HCT116 (cell line): ENCODE measurements around the gene MALSU1. TPM values are rescaled to one million over a fixed set of nuclear protein-coding genes. Genes with fewer than 3 reads are reported as not detected.

Experiments used
- ATAC-seq: fragments of 200-7000 bp; cut with Tn5 transposase; 2 replicates; pipeline ENCODE4 v1.9.1; 2020; ENCODE audit warnings: mild to moderate bottlenecking, moderate library complexity
- BruUV-seq: library from RNA; stranded (reverse); fragments of 400-500 nt; replicated peaks from 2 replicates; lab custom pipeline; 2021; lab: Mats Ljungman, UMichigan
- CTCF ChIA-PET: fragments of 300-600 bp; sonication (Branson Sonifier 250); formaldehyde crosslinking; loops from one replicate; lab custom pipeline; 2021; ENCODE audit warnings: antibody characterized with exemption; lab: Charles Lee
- POLR2A ChIA-PET: fragments of 300-600, 350-600 bp; sonication (Branson Sonifier 250); formaldehyde crosslinking; loops from one replicate; lab custom pipeline; 2021; ENCODE audit warnings: antibody characterized with exemption; lab: Charles Lee
- RAD21 ChIA-PET, 2 experiments: fragments of 300-600 bp; sonication (Branson Sonifier 250); formaldehyde crosslinking; loops; one replicate each; lab custom pipeline; 2023; ENCODE audit warnings: low total read pairs in 2 of 2; ENCODE audit not compliant: uncharacterized antibody in 2 of 2, unreplicated experiment in 2 of 2, low non-redundant PET in 1 of 2; lab: Charles Lee
- DNase-seq: peaks from one replicate; pipeline ENCODE4 v3.0.0-alpha.2; 2010; ENCODE audit warnings: low read depth, low spot score
- H2AFZ ChIP-seq: fragments of 200-600 bp; shearing (Covaris generic), sonication (generic); 2 replicates; pipeline ENCODE4 v1.6.1; 2017; ENCODE audit warnings: low read depth, mixed run types, mixed read lengths, antibody characterized with exemption, low read length; ENCODE audit not compliant: poor library complexity, severe bottlenecking
- H3K27ac ChIP-seq: 2 replicates; pipeline ENCODE4 v1.5.1; 2012; ENCODE audit warnings: low read depth, low read length
- H3K27me3 ChIP-seq: fragments of 200-600 bp; sonication (generic); 2 replicates; pipeline ENCODE4 v1.6.1; 2016; ENCODE audit warnings: mixed run types, low read length, mixed read lengths; ENCODE audit not compliant: insufficient read depth
- H3K36me3 ChIP-seq, 2 experiments: fragments of 200-500 bp in 1 of 2; fragments of 200-600 bp in 1 of 2; sonication (Bioruptor generic) in 1 of 2; sonication (generic) in 1 of 2; 2 replicates each; pipeline versions ENCODE4 v1.5.1 to v1.6.1; 2014 to 2016; ENCODE audit warnings: low read length in 2 of 2, inconsistent platforms in 1 of 2, mixed read lengths in 1 of 2, mixed run types in 1 of 2; ENCODE audit not compliant: insufficient read depth in 2 of 2, control insufficient read depth in 1 of 2
- H3K4me1 ChIP-seq, 2 experiments: fragments of 200-600 bp in 1 of 2; sonication (generic) in 1 of 2; 2 replicates each; pipeline versions ENCODE4 v1.5.1 to v1.6.1; 2012 to 2017; ENCODE audit warnings: low read length in 2 of 2, inconsistent platforms in 1 of 2, mild to moderate bottlenecking in 1 of 2, mixed read lengths in 1 of 2, mixed run types in 1 of 2, moderate library complexity in 1 of 2; ENCODE audit not compliant: insufficient read depth in 2 of 2, control insufficient read depth in 1 of 2
- H3K4me2 ChIP-seq: fragments of 200-600 bp; sonication (generic); 2 replicates; pipeline ENCODE4 v1.6.1; 2017; ENCODE audit warnings: mixed run types, low read length, mixed read lengths
- H3K4me3 ChIP-seq, 2 experiments: fragments of 200-600 bp in 1 of 2; sonication (generic) in 1 of 2; replicated peaks in 1 of 2; 2 replicates each; pipeline ENCODE4 v1.5.1; 2011 to 2016; ENCODE audit warnings: low read length in 2 of 2, control low read depth in 1 of 2, low read depth in 1 of 2, mild to moderate bottlenecking in 1 of 2, mixed read lengths in 1 of 2, mixed run types in 1 of 2
- H3K79me2 ChIP-seq: fragments of 200-600 bp; sonication (generic); 2 replicates; pipeline ENCODE4 v1.6.1; 2017; ENCODE audit warnings: mild to moderate bottlenecking, mixed run types, low read length, moderate library complexity, mixed read lengths; ENCODE audit not compliant: insufficient read depth
- H3K9ac ChIP-seq: fragments of 200-600 bp; sonication (generic); 2 replicates; pipeline ENCODE4 v1.6.1; 2016; ENCODE audit warnings: low read length, mixed read lengths
- H3K9me2 ChIP-seq: fragments of 200-600 bp; sonication (generic), shearing (Covaris generic); 2 replicates; pipeline ENCODE4 v1.6.1; 2017; ENCODE audit warnings: mixed run types, mild to moderate bottlenecking, moderate library complexity; ENCODE audit not compliant: insufficient read depth
- H3K9me3 ChIP-seq, 2 experiments: fragments of 200-500 bp in 1 of 2; fragments of 200-600 bp in 1 of 2; sonication (Bioruptor generic) in 1 of 2; sonication (generic) in 1 of 2; 2 replicates each; pipeline ENCODE4 v1.6.1; 2014 to 2017; ENCODE audit warnings: low read length in 2 of 2, mixed read lengths in 2 of 2, inconsistent platforms in 1 of 2, low read depth in 1 of 2, mild to moderate bottlenecking in 1 of 2, mixed run types in 1 of 2, moderate library complexity in 1 of 2; ENCODE audit not compliant: control insufficient read depth in 1 of 2, insufficient read depth in 1 of 2
- H4K20me1 ChIP-seq: fragments of 200-600 bp; sonication (generic), shearing (Covaris generic); 2 replicates; pipeline ENCODE4 v1.6.1; 2017; ENCODE audit warnings: mixed run types, mild to moderate bottlenecking, moderate library complexity; ENCODE audit not compliant: insufficient read depth
- CBX3 ChIP-seq: IDR thresholded peaks from 2 replicates; pipeline ENCODE4 v1.6.1; 2012; ENCODE audit warnings: low read depth
- CEBPB ChIP-seq: IDR thresholded peaks from 2 replicates; pipeline ENCODE4 v1.6.1; 2012; ENCODE audit warnings: low read depth
- EGR1 ChIP-seq: IDR thresholded peaks from 2 replicates; pipeline ENCODE4 v1.6.1; 2012; ENCODE audit warnings: low read depth
- EZH2 ChIP-seq: fragments of 200-600 bp; sonication (generic); IDR thresholded peaks from 2 replicates; pipeline ENCODE4 v1.6.1; 2017; ENCODE audit warnings: antibody characterized with exemption, mixed run types
- EZH2phosphoT487 ChIP-seq: fragments of 200-600 bp; IDR thresholded peaks from 2 replicates; pipeline ENCODE4 v1.6.1; 2018; ENCODE audit warnings: antibody characterized with exemption, borderline replicate concordance
- FOSL1 ChIP-seq: IDR thresholded peaks from 2 replicates; pipeline ENCODE4 v1.6.1; 2012; ENCODE audit warnings: low read depth
- JUND ChIP-seq: IDR thresholded peaks from 2 replicates; pipeline ENCODE4 v1.6.1; 2012
- POLR2A ChIP-seq: IDR thresholded peaks from 2 replicates; pipeline ENCODE4 v1.7.0; 2011; ENCODE audit warnings: borderline replicate concordance; ENCODE audit not compliant: insufficient read depth, insufficient read length; ENCODE audit errors: extremely low read depth
- RAD21 ChIP-seq: IDR thresholded peaks from 2 replicates; pipeline ENCODE4 v1.6.1; 2012; ENCODE audit warnings: low read depth, mild to moderate bottlenecking
- SIN3A ChIP-seq: IDR thresholded peaks from 2 replicates; pipeline ENCODE4 v1.6.1; 2012; ENCODE audit warnings: low read depth
- SP1 ChIP-seq: IDR thresholded peaks from 2 replicates; pipeline ENCODE4 v1.6.1; 2012; ENCODE audit warnings: low read depth
- SRF ChIP-seq: IDR thresholded peaks from 2 replicates; pipeline ENCODE4 v1.6.1; 2012; ENCODE audit warnings: low read depth
- TCF7L2 ChIP-seq: IDR thresholded peaks from 2 replicates; pipeline ENCODE4 v1.7.0; 2011; ENCODE audit warnings: borderline replicate concordance, inconsistent platforms; ENCODE audit not compliant: insufficient read depth, insufficient read length; ENCODE audit errors: extremely low read depth
- YY1 ChIP-seq: IDR thresholded peaks from 2 replicates; pipeline ENCODE4 v1.6.1; 2011; ENCODE audit warnings: low read length, low read depth, moderate library complexity, mild to moderate bottlenecking; ENCODE audit not compliant: insufficient replicate concordance; ENCODE audit errors: extremely low read depth
- intact Hi-C: fragments of 100-400 bp; cut with micrococcal nuclease; formaldehyde crosslinking; loops from 2 replicates; pipeline ENCODE4 v1.10.0; 2022
- total RNA-seq: library from RNA; stranded (reverse); gene quantifications from one replicate; pipeline ENCODE4 v1.2.1, GENCODE V29; 2021; ENCODE audit not compliant: unreplicated experiment
- TF ChIP-seq, protein P1 (sequence below): IDR thresholded peaks from 2 replicates; pipeline ENCODE4 v1.6.1; 2012; ENCODE audit warnings: low read depth
- TF ChIP-seq, protein P2 (sequence below): IDR thresholded peaks from 2 replicates; pipeline ENCODE4 v1.6.1; 2012
- TF ChIP-seq, protein P3 (sequence below): IDR thresholded peaks from 2 replicates; pipeline ENCODE4 v1.6.1; 2011; ENCODE audit warnings: mild to moderate bottlenecking, low read length, moderate library complexity; ENCODE audit not compliant: insufficient replicate concordance; ENCODE audit errors: extremely low read depth
- TF ChIP-seq, protein P4 (sequence below), 3 experiments: fragments of 200-600 bp in 1 of 3; sonication (generic) in 1 of 3; IDR thresholded peaks in 2 of 3; conservative IDR thresholded peaks in 1 of 3; 2 replicates each; pipeline ENCODE4 v1.5.1; 2012 to 2017; ENCODE audit warnings: low read depth in 2 of 3, low read length in 2 of 3, antibody characterized with exemption in 1 of 3, borderline replicate concordance in 1 of 3, control low read depth in 1 of 3, mild to moderate bottlenecking in 1 of 3, mixed read lengths in 1 of 3, mixed run types in 1 of 3, moderate library complexity in 1 of 3; ENCODE audit not compliant: insufficient read depth in 1 of 3
- TF ChIP-seq, protein P5 (sequence below): IDR thresholded peaks from 2 replicates; pipeline ENCODE4 v1.6.1; 2012

The MALSU1 gene
- total RNA-seq, 1 experiment from 2014 or later = 105 TPM

DNA sequence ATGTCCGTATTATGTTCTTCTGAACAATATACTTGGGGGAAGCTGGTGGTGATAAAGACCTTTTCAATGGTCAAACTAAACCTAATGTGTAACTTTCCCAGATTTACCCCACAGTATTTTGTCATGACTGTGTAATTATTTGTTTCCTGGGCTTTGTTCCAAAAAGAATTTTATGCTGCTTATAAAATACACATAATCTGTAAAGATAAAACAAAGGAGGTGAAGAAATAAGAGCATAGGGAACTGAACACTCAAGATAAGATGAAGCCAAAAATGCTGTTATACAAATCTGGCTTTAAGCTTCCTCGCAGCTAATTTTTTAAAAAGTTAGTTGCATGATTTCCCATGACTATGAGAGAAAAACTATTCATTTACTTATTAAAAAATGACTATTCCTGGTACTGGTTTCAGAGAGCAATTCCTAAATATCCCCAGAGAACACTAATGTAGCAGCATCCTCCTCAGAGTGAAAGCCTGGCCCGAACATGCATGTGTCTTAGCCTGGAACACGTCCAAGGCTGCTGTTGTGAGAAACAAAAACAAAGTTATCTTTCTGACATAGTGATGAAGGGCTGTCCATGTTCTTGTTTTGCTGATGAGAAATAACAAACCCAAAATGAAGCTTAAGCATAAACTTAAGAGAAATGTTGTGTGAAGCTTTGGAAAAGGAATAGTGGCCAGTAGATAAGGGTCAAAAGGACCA lies 33.9 kb downstream of the MALSU1 start:
- Histone ChIP-seq H3K4me3 (no peak overlapping the region), H3K27me3 (no peaks in the 10 kb centered on the region), H3K9me2 (no peaks in the 10 kb centered on the region), H3K9me3 (peaks cover 0 to 5% of the 10 kb centered on the region in 2 experiments; a peak in 1 of 4 replicates), H3K4me2 (peak overlapping the region; percentile 32; the same call in 1 of the 2 replicates), H3K36me3 (peaks cover 38 to 47% of the 10 kb centered on the region in 2 experiments), H3K4me1 (peaks cover 56 to 57% of the 10 kb centered on the region in 2 experiments), H3K79me2 (peaks cover 26% of the 10 kb centered on the region; the same call in 1 of the 2 replicates), H2AFZ (no peak overlapping the region), H3K27ac (no peak overlapping the region), H4K20me1 (peaks cover 7% of the 10 kb centered on the region; the same call in 1 of the 2 replicates), H3K9ac (no peak overlapping the region)
- ATAC-seq (no peak), DNase-seq (no peak)
- ChIA-PET RAD21 (no interaction called here), CTCF (no interaction called here), POLR2A (no interaction called here)
- intact Hi-C loops = no loop called here
- TF ChIP-seq SRF (no peak), POLR2A (no peak), CEBPB (no peak), EGR1 (no peak), FOSL1 (no peak), CBX3 (no peak), YY1 (no peak), EZH2phosphoT487 (no peak), EZH2 (no peak), TCF7L2 (no peak), JUND (no peak), RAD21 (no peak), SIN3A (no peak), SP1 (no peak)
- TF ChIP-seq, protein P1, sequence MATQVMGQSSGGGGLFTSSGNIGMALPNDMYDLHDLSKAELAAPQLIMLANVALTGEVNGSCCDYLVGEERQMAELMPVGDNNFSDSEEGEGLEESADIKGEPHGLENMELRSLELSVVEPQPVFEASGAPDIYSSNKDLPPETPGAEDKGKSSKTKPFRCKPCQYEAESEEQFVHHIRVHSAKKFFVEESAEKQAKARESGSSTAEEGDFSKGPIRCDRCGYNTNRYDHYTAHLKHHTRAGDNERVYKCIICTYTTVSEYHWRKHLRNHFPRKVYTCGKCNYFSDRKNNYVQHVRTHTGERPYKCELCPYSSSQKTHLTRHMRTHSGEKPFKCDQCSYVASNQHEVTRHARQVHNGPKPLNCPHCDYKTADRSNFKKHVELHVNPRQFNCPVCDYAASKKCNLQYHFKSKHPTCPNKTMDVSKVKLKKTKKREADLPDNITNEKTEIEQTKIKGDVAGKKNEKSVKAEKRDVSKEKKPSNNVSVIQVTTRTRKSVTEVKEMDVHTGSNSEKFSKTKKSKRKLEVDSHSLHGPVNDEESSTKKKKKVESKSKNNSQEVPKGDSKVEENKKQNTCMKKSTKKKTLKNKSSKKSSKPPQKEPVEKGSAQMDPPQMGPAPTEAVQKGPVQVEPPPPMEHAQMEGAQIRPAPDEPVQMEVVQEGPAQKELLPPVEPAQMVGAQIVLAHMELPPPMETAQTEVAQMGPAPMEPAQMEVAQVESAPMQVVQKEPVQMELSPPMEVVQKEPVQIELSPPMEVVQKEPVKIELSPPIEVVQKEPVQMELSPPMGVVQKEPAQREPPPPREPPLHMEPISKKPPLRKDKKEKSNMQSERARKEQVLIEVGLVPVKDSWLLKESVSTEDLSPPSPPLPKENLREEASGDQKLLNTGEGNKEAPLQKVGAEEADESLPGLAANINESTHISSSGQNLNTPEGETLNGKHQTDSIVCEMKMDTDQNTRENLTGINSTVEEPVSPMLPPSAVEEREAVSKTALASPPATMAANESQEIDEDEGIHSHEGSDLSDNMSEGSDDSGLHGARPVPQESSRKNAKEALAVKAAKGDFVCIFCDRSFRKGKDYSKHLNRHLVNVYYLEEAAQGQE = no peak
- TF ChIP-seq, protein P2, sequence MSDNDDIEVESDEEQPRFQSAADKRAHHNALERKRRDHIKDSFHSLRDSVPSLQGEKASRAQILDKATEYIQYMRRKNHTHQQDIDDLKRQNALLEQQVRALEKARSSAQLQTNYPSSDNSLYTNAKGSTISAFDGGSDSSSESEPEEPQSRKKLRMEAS = no peak
- TF ChIP-seq, protein P3, sequence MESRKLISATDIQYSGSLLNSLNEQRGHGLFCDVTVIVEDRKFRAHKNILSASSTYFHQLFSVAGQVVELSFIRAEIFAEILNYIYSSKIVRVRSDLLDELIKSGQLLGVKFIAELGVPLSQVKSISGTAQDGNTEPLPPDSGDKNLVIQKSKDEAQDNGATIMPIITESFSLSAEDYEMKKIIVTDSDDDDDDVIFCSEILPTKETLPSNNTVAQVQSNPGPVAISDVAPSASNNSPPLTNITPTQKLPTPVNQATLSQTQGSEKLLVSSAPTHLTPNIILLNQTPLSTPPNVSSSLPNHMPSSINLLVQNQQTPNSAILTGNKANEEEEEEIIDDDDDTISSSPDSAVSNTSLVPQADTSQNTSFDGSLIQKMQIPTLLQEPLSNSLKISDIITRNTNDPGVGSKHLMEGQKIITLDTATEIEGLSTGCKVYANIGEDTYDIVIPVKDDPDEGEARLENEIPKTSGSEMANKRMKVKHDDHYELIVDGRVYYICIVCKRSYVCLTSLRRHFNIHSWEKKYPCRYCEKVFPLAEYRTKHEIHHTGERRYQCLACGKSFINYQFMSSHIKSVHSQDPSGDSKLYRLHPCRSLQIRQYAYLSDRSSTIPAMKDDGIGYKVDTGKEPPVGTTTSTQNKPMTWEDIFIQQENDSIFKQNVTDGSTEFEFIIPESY = no peak
- TF ChIP-seq, protein P4, sequence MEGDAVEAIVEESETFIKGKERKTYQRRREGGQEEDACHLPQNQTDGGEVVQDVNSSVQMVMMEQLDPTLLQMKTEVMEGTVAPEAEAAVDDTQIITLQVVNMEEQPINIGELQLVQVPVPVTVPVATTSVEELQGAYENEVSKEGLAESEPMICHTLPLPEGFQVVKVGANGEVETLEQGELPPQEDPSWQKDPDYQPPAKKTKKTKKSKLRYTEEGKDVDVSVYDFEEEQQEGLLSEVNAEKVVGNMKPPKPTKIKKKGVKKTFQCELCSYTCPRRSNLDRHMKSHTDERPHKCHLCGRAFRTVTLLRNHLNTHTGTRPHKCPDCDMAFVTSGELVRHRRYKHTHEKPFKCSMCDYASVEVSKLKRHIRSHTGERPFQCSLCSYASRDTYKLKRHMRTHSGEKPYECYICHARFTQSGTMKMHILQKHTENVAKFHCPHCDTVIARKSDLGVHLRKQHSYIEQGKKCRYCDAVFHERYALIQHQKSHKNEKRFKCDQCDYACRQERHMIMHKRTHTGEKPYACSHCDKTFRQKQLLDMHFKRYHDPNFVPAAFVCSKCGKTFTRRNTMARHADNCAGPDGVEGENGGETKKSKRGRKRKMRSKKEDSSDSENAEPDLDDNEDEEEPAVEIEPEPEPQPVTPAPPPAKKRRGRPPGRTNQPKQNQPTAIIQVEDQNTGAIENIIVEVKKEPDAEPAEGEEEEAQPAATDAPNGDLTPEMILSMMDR (IDR thresholded peaks at IDR 0.05 in 2 of 3, conservative IDR thresholded peaks at IDR 0.05 in 1 of 3; ENCODE audit: borderline replicate concordance in 1 of 3, insufficient read depth in 1 of 3, low read depth in 2 of 3, low read length in 2 of 3) = no peak
- TF ChIP-seq, protein P5, sequence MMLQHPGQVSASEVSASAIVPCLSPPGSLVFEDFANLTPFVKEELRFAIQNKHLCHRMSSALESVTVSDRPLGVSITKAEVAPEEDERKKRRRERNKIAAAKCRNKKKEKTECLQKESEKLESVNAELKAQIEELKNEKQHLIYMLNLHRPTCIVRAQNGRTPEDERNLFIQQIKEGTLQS = no peak
- BruUV-seq = TSS peak; percentile 7
